Erythroblast (primary cell): ENCODE data around the gene SCFD2.
"Not testable (repeated sequence)": the region's sequence is repeated elsewhere in the genome, so short reads cannot be mapped to it uniquely, and the experiment has no call there.

Source experiments
- GATA1 ChIP-seq: IDR thresholded peaks from 2 replicates; pipeline ENCODE4 v1.6.1; 2011; ENCODE audit warnings: low read depth, mild to moderate bottlenecking, control low read depth, low read length, moderate library complexity
- POLR2A ChIP-seq: IDR thresholded peaks from 2 replicates; pipeline ENCODE4 v1.6.1; 2011; ENCODE audit warnings: mild to moderate bottlenecking, low read length

GRCh38 chr4:53292209-53292608, 73.7 kb downstream of the SCFD2 start:
- not testable (repeated sequence) for TF ChIP-seq POLR2A, GATA1
